ENCODE measurements around the gene MORC3. TPM values are rescaled to one million over a fixed set of nuclear protein-coding genes. Genes with fewer than 3 reads are reported as not detected.

MORC3 gene
- total RNA-seq, 1 experiment from 2014 or later: 14.3 TPM

- DNase-seq (ENCODE audit: low spot score): no peak
Observed at GRCh38 chr21:36423771-36424433, 103.9 kb downstream of the MORC3 start.

DNA sequence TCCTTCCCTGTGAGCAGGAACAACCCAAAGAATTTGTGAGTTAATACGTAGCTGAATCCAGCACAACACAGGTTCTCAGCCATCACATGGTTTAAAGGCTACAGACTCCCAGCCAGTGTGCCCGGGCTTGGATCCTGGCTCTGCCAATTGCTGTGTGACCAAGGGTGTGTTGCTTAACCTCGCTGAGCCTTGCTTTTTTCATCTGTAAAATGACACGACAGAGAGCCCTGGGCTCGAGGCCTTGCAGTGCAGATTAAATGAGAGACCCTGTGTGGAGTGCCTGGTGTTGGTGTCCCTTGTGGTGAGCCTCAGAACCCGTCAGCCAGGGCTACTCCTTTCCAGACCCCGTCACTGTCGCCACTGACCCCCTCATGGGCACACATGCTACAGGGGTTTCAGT lies 104.6 kb downstream of the MORC3 start:
- DNase-seq (ENCODE audit: low spot score): no peak

- DNase-seq (ENCODE audit: low spot score): no peak
Observed at GRCh38 chr21:36425286-36425685, 105.3 kb downstream of the MORC3 start.

Other genes with a start within 250 kb of the MORC3 start
- 33.0 and 33.6 TPM in 2 replicates for gene CBR3, start 185.1 kb upstream of the MORC3 start, total RNA-seq (2014; rRNA removed; shearing (Covaris generic))
- 1.2 and 1.5 TPM in 2 replicates for gene DOP1B, start 163.4 kb upstream of the MORC3 start, total RNA-seq (2014; rRNA removed; shearing (Covaris generic))
- 12.4 and 19.2 TPM in 2 replicates for gene CHAF1B, start 65.2 kb downstream of the MORC3 start, total RNA-seq (2014; rRNA removed; shearing (Covaris generic))
- gene CLDN14, start 159.9 kb downstream of the MORC3 start, total RNA-seq (2014; rRNA removed; shearing (Covaris generic)): not detected in 2 replicates

Data from H4 (cell line).